CD4-positive, alpha-beta T cell treated with Interferon gamma for 1 hour (primary cell): ENCODE results near the gene TMEM131.

ENCODE experiments used
- DNase-seq: peaks from one replicate; pipeline ENCODE4 v3.0.0-alpha.2; 2020

The TMEM131 gene

DNA sequence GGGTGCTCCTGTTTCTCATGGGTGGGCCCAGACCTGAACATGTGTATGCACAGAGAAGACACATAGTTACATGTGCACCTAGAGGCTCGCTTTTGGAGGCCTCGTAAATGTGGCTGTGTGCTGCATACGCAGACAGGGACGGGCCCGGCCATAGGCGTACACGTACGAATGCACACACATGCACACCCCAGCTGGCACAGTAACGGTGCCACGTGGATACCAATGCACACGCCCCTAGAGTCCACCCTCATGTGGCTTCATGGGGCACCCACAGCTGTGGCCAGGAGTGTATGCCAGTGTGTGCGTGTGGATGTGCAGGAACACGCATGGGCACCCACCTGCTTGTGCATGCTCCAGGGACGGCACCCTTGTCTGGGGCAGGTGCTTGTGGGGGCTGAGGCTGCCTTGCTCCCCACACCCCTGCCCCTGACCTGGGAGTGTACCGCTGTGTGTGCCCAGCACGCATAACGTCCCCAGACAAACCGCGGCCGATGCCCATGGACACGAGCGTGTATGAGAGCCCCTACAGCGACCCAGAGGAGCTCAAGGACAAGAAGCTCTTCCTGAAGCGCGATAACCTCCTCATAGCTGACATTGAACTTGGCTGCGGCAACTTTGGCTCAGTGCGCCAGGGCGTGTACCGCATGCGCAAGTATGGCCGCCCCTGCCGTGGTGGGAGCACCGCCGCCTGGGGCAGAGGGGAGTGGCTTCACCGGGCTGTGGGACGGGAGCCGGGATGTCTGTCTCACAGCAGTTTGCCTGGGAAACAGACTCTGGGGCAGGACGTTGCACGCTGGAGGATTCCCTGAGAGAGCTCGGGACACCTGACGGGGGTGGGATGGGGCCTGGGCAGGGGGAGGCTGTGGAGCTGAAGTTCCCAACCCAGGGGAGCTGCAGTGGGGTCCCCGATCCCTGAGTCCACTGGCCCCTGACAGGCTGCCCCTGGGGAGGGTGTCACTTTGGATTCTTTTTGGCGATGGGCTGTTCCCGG, 261.4 kb downstream of the TMEM131 start:
- no peak for DNase-seq

DNA sequence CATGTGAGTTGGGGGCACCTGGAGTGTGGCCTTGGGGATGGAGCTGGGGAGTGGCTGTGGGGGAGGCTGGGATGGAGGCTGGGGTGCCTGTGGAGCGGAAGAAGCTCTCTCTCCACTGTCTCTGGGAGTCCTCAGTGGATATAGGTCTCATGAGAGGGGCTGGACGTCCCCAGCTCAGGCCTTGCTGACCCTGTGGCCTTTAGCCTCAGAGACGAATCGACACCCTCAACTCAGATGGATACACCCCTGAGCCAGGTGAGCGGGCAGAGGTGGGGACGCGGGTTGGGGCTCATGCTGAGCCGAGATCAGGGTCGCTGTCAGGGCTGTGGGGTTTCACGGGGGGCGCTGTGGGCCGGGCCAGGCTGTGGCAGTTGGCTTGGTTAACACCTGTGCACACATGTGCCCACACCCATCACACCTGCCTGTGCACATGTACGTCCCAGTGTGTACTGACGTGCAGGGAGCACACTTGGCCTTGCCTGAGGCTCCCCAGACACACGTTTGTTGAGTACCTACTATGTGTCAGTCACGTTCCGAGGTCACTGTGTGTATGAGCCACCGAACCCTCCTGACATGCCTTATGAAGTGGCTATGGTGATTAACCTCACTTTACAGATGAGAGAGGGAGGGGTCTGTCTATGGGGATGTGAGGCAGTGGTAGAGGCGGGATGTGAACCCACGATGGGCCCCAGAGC, 262.3 kb downstream of the TMEM131 start:
- DNase-seq, result no peak

DNA sequence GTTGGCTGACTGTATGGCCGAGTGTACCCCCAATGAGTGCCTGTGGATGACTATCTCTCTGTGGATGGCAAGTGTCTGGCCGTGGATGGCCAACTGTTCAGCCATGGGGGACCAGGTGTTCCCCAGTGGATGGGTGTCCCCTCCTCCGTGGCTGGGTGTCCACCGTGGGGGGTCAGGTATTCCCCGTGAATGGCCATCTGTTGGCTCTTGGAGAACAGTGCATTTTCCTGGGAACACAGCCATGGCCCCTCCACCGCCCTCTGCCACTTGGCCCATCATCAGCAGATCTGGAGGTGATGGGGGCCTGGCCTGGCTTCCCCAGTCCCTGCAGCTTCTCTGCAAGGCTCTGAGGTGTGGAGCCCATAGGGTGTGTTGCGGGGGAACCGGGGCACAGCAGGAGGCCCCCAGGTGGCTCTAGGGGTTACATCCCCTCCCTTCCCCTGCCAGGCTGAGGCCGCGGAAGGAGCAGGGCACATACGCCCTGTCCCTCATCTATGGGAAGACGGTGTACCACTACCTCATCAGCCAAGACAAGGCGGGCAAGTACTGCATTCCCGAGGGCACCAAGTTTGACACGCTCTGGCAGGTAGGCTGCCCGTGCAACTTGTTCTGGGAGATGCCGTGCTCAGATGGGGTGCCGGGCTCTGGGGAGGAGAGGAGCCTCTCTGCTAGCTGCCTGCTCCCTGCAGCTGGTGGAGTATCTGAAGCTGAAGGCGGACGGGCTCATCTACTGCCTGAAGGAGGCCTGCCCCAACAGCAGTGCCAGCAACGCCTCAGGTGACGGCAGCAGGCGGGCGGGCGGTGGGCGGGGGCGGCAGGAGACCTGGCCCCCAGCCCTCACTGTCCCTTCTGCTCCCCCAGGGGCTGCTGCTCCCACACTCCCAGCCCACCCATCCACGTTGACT, 263.1 kb downstream of the TMEM131 start:
- DNase-seq, result no peak

DNA sequence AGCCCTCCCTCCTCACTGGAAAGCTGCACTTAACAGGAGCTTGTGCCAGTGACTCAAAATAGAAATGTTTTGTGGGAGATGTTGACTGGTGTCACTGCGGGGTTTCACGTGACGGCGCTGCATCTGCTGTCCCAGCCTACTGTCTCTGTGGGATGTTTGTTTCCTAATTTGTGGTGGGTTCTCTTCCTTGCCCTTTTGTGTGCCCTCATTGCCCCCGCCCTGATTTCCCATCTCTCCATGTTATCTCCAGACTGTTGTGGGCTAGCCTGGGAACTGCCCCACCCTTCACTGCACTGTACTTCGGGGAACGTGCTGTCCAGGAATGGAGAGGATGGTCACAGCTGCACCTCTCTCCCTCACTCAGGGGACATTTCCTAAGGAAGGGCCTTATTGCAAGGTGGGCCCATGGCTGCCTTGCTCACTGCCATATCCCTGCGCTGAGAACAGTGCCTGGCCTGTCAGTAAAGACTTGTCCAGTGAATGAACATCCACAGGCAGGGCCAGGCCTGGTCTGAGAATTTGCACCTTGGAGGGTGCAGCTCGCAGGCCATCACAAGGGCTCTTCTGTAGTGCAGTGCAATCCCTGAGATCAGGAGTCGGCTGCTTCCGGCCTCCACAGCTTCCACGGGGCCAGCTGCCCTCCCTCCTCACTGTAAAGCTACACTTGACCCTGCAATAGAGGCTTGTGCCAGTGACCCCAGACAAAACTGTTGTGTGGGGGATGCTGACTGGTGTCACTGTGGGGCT, 264.3 kb downstream of the TMEM131 start:
- DNase-seq, result no peak

DNA sequence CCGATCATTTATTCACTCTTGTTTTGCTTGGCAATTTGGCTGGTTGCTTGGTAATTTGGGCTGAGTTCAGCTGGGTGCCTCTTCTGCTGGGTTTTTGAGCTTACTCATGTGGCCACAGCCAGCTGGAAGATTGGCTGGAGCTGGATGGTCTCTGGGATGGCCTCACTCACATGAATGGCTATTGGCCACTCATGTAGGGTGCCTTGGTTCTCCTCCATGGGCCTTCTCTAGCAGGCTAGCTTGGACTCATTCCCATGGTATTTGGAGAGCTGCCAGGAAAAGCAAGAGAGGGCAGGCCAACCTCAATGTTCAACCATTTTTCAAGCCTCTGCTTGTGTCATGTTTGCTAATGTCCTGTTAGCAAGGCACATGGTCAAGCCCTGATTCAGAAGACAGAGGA, 265.5 kb downstream of the TMEM131 start:
- no peak for DNase-seq

DNA sequence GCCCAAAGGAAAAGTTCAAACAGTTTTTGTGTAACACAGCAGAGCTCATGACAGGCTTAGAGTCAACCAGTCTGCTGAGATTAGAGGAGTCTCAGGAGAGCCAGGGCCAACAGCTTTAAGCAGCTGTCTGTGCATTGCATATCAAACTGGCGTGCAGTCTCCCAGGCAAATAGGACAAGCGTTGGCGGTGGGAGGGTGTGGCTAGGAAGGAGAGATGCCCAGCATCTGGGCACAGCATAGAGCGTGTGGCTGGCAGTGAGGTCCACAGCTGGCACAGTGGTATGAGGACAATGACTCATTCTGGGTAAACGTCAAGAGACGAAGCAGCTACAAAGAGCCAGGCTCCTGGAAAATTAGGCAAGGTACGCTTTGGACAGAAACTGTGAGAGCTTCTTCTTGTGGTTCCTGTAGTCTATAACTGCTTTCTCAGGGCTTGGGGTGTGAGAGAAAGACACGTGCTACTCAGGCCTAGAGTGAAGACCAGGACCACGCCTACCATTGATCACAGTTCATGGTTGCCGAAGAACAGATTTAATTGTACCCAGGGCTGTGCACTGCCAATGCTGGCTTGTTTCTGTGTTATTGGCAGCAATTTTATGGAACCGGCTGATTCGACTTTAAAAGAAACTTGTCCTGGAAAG, 267.5 kb downstream of the TMEM131 start:
- no peak for DNase-seq

DNA sequence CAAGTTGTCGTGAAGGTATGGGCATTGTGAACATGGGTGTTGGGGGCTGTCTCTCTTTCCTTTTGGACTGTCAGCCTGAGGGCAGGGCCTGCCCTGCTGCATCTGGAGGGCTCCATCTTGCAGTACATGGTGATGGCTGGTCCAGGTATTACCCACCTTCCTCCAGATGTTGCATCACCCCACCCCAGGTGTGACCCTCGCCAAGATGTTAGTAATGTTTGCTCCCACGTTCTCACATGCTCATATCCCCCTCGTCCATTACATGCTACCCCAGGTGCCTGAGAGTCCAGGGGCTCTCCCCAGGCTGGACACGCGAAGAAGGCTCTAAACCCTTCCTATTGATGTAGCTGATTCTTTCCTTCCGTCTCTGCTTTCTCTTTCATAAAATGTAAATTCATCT, 268.5 kb downstream of the TMEM131 start:
- DNase-seq, result no peak

DNA sequence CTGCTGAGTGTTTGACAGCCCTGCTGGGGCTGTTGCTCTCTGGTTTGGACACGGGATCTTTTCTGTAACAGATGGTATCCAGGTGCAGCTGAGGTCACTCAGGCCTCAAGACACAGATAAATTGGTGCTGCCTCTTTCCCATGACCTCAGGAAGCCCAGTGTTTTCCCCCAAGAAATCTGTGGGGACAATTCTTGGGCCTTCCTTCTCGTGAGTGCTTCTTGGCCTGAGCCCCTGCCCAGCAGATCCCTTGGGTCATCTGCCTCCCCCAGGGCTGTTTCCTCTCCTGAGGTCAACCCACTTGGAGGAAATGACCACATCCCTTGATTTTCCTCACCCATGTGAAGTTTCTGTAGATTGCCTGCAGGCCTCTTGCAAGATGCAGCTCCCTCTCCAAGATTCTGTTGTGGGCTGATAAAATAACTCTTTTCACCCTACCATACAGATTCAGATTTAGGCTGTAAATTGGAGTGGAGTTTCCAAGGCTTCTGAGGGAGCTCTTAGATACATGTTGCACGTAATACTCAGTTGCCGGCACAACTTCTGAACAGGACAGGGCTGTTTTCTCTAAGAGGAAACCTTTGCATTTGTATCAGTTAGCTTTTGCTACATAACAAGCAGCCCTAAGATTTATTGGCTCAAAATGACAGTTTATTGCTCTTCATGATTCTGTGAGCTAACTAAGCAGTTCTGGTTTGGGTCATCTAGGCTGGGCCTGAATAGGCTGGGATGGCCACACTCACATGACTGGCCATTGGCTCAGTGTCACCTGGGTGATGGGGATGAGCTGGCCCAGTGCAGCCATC, 269.3 kb downstream of the TMEM131 start:
- no peak for DNase-seq

DNA sequence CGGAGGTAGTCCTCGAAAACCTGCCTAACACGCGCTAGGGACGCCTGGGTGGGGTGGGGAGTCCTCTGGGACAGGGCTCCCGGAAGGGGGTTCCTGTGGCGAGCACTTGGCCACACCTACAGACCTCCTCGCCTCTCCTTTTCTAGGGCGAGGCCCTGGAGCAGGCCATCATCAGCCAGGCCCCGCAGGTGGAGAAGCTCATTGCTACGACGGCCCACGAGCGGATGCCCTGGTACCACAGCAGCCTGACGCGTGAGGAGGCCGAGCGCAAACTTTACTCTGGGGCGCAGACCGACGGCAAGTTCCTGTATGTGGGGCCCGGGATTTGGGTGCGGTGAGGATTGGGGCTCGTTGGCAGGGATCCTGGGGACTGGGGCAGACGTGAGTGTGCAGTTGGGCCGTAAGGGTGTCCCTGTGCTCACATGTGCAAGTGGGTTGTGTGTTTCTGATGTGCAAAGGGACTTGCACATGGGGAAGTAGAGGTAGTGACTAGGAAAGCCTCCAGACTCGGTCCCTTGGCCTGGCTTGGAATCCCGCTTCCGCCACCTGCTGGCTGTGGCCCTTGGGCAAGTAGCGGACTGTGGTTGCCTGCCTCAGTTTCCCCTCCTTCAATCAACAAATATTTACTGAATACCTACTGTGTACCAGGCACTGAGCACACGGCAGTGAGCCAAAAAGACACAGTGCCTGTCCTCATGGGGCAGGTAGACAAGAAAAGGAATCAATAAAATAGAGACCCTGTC, 270.6 kb downstream of the TMEM131 start:
- DNase-seq, result no peak

DNA sequence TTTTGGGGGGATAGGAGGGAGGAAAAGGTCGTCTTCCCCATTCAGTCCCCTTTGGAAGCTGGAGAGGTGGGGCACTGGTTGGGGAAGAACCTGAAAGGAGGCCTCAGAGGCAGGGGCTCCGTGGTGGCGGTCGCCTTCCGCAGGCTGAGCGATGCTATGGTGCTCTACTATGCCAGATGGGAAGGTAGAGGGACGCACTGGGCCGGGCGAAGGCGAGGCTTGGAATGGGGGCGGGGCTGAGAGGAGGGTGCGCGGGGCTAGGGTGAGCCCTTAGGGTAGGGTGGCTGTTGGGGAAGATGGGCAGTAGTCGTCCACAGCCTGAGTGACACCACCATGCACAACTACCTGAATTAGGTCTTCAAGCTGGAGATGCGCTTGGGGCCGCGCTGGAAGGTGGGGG, 271.2 kb downstream of the TMEM131 start:
- DNase-seq, result no peak

DNA sequence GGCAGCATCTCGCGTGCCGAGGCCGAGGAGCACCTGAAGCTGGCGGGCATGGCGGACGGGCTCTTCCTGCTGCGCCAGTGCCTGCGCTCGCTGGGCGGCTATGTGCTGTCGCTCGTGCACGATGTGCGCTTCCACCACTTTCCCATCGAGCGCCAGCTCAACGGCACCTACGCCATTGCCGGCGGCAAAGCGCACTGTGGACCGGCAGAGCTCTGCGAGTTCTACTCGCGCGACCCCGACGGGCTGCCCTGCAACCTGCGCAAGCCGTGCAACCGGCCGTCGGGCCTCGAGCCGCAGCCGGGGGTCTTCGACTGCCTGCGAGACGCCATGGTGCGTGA, 271.7 kb downstream of the TMEM131 start:
- DNase-seq, result no peak

DNA sequence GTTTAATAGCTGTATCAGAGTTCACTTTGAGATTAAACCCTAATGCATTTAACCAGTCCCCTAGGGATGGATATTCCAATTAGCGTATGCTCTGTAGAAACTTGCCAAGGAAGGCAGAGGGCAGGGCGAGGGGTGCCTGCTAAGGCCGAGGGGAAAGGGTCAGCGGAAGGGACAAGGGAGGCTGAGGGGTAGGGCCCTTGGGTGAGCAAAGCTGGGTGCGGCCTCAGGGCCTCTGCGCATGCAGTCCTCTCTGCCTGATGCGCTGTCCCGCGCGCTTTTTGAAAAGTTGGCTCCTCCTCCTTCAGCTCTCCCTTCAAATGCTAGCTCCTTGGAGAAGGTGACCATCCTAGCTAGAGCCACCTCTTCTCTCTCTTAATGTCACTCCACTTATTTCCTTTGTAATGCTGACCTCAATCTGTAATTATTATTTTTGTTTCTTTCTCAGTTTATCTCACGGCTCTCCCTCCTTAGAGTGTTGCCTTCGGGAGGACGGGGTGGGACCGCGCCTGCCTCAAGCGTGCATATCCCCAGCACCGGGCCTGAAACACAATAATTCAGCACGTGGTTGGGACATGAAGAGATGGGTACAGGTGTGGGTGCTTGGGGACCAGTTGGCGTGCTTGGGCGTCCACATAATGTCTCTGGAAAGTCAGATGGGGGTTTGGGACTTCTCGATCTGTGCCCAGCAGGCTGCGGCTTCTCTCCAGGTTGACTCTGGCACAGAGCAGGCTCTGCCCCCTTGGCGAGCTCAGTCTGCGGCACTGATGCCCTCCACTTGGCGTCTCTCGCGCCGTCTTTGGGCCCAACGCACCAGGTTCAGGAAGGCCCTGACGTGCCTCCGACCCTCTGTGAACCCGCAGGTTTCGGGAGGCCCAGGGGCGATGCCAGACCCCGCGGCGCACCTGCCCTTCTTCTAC, 272.3 kb downstream of the TMEM131 start:
- no peak for DNase-seq

DNA sequence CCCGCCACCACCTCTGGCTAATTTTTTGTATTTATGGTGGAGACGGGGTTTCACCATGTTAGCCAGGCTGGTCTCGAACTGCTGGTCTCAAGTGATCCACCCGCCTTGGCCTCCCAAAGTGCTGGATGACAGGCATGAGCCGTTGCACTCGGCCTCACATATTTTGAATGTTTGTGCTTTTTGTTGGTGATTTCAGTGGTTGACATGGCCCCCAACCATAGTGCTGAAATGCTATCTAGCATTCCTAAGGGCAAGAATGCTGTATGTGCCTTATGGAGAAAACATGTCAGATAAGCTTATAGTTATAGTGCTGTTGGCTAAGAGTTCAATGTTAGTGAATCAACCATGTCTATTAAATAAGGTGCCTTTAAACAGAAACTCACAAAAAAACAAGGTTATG, 273.5 kb downstream of the TMEM131 start:
- DNase-seq, result no peak

DNA sequence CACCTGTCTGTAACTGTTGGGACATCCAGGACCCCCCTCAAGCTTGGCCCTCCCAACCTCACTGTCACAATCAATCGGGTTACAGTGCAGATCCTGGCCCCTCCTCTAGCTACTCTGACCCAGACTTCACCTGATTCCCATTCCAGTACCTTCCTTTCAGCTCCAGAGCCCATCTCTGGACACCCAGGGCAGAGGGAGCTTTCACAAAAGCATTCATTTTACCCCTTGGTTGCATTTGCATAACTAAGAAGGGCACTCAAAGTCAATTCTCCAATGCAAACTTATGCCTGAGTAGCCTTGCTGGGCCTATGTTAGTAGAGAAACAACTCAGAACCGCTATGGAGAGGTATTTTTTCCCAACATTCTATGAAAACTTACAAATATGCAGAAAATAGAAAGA, 275.0 kb downstream of the TMEM131 start:
- no peak for DNase-seq

DNA sequence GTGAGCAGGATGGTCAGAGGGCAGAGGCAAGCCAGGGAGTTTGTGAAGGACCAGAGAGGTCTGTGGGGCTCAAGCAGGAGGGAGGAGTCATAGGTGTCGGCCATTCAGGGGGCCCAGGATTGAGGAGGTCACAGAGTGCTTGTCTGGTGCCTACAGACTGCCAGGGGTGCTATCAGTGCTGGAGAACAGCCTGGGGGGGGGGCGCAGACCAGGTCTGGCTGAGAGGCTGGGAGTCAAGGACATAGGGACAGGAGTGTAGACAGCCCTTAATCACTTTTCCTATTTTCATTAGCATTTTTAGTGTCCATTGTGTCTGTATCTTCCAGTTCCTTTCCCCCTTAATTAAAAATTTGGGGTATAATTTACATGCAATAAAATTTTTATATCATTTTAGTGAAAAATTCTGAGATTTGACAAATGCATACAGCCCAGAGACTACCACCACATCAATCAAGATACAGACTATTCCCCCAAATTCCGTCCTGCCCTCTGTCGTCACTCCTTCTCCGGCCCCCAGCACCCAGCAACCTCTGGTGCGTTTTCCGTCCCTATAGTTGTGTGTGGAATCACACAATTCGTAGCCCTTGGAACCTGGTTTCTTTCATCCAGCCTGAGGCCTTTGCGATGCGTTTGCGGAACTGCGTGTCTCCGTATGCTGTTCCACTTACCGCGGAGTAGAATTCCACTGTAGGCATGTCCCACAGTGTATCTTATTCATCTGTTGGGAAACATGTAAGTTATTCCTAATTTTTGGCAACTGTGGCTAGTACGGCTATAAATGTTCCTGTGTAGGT, 276.2 kb downstream of the TMEM131 start:
- no peak for DNase-seq

DNA sequence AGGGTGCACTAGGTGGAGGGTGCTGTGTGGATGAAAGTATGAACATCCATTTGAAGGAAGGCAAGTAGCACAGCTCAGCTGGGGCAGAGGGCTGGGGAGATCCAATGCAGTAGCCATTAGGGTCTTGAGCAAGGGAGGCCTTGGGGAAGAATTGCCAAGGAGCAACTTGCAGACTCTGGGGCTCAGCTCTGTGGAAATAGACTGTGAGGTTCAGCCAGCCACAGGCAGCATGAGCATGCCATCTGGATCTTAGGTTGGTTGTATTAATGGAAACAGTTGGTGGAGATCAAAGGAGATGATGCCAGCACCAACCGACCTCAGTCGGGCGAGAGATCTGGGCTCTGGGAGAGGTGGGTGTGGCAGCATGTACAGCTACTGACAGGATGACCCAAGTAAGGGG, 276.8 kb downstream of the TMEM131 start:
- DNase-seq, result no peak

DNA sequence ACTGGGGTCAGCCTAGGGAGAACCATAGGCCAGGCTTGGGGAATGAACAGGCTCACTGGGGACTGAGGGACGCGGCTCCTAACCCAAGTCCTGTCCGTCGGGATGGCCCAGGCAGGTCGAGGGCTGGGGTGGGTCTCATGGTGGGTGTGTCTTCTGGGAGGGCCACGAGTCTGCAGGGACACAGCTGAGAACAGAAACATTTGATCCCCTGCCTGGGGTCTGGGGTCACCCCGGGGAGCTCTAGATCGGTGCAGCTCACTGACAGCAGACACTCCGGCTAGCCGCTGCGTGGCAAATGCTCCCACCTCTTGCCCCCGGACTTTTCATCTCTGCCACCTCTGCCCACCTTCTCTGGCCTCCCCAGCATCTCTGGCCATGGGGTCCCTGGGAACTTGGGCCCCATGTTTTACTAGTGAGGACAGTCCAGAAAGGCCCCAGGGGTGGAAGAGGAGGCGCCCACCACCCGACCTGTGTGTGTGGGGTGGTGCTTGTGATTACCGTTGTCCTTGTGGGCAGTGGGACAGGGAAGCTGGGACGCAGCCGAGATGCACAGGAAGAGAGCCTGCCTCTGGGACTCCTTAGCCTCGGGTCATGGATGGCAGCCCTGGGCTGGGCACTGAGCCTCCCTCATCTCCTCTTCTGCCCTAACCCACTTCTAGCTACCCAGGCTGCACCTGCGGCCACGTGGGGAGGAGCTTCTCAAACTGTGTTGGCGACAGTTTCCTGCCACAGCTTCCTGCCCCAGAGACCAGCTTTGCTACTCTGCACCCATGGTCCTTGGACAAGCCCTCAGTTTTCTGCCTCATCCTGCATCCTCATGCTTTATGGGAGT, 277.5 kb downstream of the TMEM131 start:
- DNase-seq, result peak; percentile 63
